Head of caudate nucleus (tissue), 42 donors: ENCODE measurements around the gene CGB2.
A peak's percentile ranks its signal among the peaks of the same experiment; 100 is the strongest.
"Not testable (repeated sequence)": the region's sequence is repeated elsewhere in the genome, so short reads cannot be mapped to it uniquely, and the experiment has no call there.

Experiments used
- DNase-seq, 42 donors: peaks; one replicate each; pipeline versions ENCODE4 v3.0.0 to v3.0.0-alpha.2; 2020 to 2021; ENCODE audit warnings: mixed read lengths in 7 of 42
- intact Hi-C: fragments of 100-400 bp; cut with DNase I; formaldehyde crosslinking; loops from one replicate; pipeline ENCODE4 v1.15.0; 2022

The CGB2 gene

GRCh38 chr19:49004964-49005614 lies 26.6 kb upstream of the CGB2 start:
- no peak for DNase-seq
- intact Hi-C loops = no loop called here

GRCh38 chr19:49006905-49007304 lies 24.8 kb upstream of the CGB2 start:
- DNase-seq = no peak
- intact Hi-C loops = no loop called here

GRCh38 chr19:49009828-49010227 lies 21.9 kb upstream of the CGB2 start:
- intact Hi-C loops = no loop called here
- no peak for DNase-seq

- DNase-seq = no peak
- intact Hi-C loops = no loop called here
These were observed 21.2 kb upstream of the CGB2 start for GRCh38 chr19:49010453-49010852.

- intact Hi-C loops = no loop called here
- DNase-seq = no peak
These were observed 20.5 kb upstream of the CGB2 start for GRCh38 chr19:49011194-49011593.

- intact Hi-C loops = no loop called here
- no peak for DNase-seq
These were observed 17.4 kb upstream of the CGB2 start for GRCh38 chr19:49014123-49014869.

- intact Hi-C loops = no loop called here
These were observed 16.8 kb upstream of the CGB2 start for GRCh38 chr19:49014870-49015255.

GRCh38 chr19:49016067-49016839 lies 15.4 kb upstream of the CGB2 start:
- no peak for DNase-seq
- intact Hi-C loops = no loop called here

More at GRCh38 chr19:49014870-49015255, 16.8 kb upstream of the CGB2 start:
- no peak for DNase-seq

GRCh38 chr19:49017041-49017665 lies 14.5 kb upstream of the CGB2 start, which contains the start of gene LHB:
LHB (minus strand) TSS chr19:49017091; CDS start chr19:49017081, 10 bp downstream.
- intact Hi-C loops = no loop called here

GRCh38 chr19:49017666-49018351 lies 13.9 kb upstream of the CGB2 start:
- DNase-seq = peak in 29 of 42 donors; percentile 8 to 62 (median 25)
- intact Hi-C loops = no loop called here

More at GRCh38 chr19:49017041-49017665, 14.5 kb upstream of the CGB2 start, which contains the start of gene LHB:
- DNase-seq = no peak

GRCh38 chr19:49018388-49019241 lies 13.1 kb upstream of the CGB2 start:
- peak in 1 of 42 donors; percentile 33 for DNase-seq
- intact Hi-C loops = not testable (repeated sequence)

- intact Hi-C loops = no loop called here
- DNase-seq = peak in 28 of 42 donors; percentile 11 to 62 (median 32)
These were observed 12.3 kb upstream of the CGB2 start for GRCh38 chr19:49019242-49019932.

- intact Hi-C loops = no loop called here
- no peak for DNase-seq
These were observed 11.3 kb upstream of the CGB2 start for GRCh38 chr19:49020342-49020741.

- intact Hi-C loops = no loop called here
- no peak for DNase-seq
These were observed 10.5 kb upstream of the CGB2 start for GRCh38 chr19:49020931-49021895.

- intact Hi-C loops = no loop called here
- DNase-seq = no peak
These were observed 9.6 kb upstream of the CGB2 start for GRCh38 chr19:49022116-49022515.

- DNase-seq, intact Hi-C loops: not testable (repeated sequence)
These were observed 7.5 kb upstream of the CGB2 start, which contains the start of gene CGB3 for GRCh38 chr19:49024233-49024632. CGB3 (minus strand) TSS chr19:49024333; CDS start chr19:49023971, 362 bp downstream.
